Neural crest cell (in vitro differentiated cells): ENCODE measurements around the gene VPS4A. TPM values are rescaled to one million over a fixed set of nuclear protein-coding genes. Genes with fewer than 3 reads are reported as not detected.
"Not testable (repeated sequence)": the region's sequence is repeated elsewhere in the genome, so short reads cannot be mapped to it uniquely, and the experiment has no call there.

Experiments
- DNase-seq: peaks from one replicate; pipeline ENCODE4 v3.0.0; 2021; ENCODE audit warnings: low read depth, mixed read lengths, low spot score
- H3K27ac Mint-ChIP-seq: one replicate; pipeline ENCODE4 v1.8.0; 2021; ENCODE audit warnings: mild to moderate bottlenecking, mixed read lengths; ENCODE audit not compliant: unreplicated experiment
- H3K27me3 Mint-ChIP-seq: 2 replicates; pipeline ENCODE4 v1.8.0; 2021; ENCODE audit warnings: low read depth, mild to moderate bottlenecking, mixed read lengths
- H3K36me3 Mint-ChIP-seq: 2 replicates; pipeline ENCODE4 v1.8.0; 2021; ENCODE audit warnings: low read depth, mild to moderate bottlenecking, mixed read lengths
- H3K4me1 Mint-ChIP-seq: 2 replicates; pipeline ENCODE4 v1.8.0; 2021; ENCODE audit warnings: mixed read lengths
- H3K4me3 Mint-ChIP-seq: one replicate; pipeline ENCODE4 v1.8.0; 2021; ENCODE audit warnings: mild to moderate bottlenecking, mixed read lengths
- H3K9me3 Mint-ChIP-seq: 2 replicates; pipeline ENCODE4 v1.8.0; 2021; ENCODE audit warnings: mixed read lengths
- CTCF ChIP-seq: fragments of 200-600 bp; sonication (generic); conservative IDR thresholded peaks from 2 replicates; pipeline ENCODE4 v1.5.0; 2021; ENCODE audit warnings: antibody characterized with exemption, mild to moderate bottlenecking
- total RNA-seq: library from RNA; stranded (reverse); gene quantifications from 2 replicates; pipeline ENCODE4 v1.2.1, GENCODE V29; 2021

The VPS4A gene
- total RNA-seq, 1 donor from 2014 or later = 35.3 TPM

GRCh38 chr16:69348222-69348621 lies 37.1 kb downstream of the VPS4A start:
- Mint-ChIP-seq H3K27ac (no peak overlapping the region), H3K36me3 (peaks cover 3% of the 10 kb centered on the region), H3K9me3 (no peaks in the 10 kb centered on the region), H3K4me1 (no peaks in the 10 kb centered on the region), H3K4me3 (no peak overlapping the region), H3K27me3 (no peaks in the 10 kb centered on the region)
- DNase-seq = no peak
- no peak for TF ChIP-seq CTCF

GRCh38 chr16:69349536-69349935 lies 38.4 kb downstream of the VPS4A start:
- Mint-ChIP-seq H3K4me3 (no peak overlapping the region), H3K9me3 (no peaks in the 10 kb centered on the region), H3K27me3 (no peaks in the 10 kb centered on the region), H3K36me3 (peaks cover 3% of the 10 kb centered on the region), H3K27ac (peak overlapping the region; percentile 81), H3K4me1 (no peaks in the 10 kb centered on the region)
- TF ChIP-seq CTCF = no peak
- no peak for DNase-seq

- H3K9me3 Mint-ChIP-seq = no peaks in the 10 kb centered on the region
- H3K36me3 Mint-ChIP-seq = peaks cover 6% of the 10 kb centered on the region
- H3K4me1 Mint-ChIP-seq = no peaks in the 10 kb centered on the region
- DNase-seq = no peak
- no peak overlapping the region for H3K27ac Mint-ChIP-seq
- no peak overlapping the region for H3K4me3 Mint-ChIP-seq
- TF ChIP-seq CTCF = no peak
- H3K27me3 Mint-ChIP-seq = no peaks in the 10 kb centered on the region
Measured at GRCh38 chr16:69350536-69351133, 39.5 kb downstream of the VPS4A start.

GRCh38 chr16:69351309-69352027 lies 40.3 kb downstream of the VPS4A start, which contains the start of gene TMED6:
TMED6 (minus strand) TSS chr16:69351786; CDS start chr16:69351753, 33 bp downstream.
- Mint-ChIP-seq H3K4me3 (no peak within 1 kb of the TSS), H3K9me3 (no peaks in the 10 kb centered on the region), H3K27ac (no peak within 1 kb of the TSS), H3K27me3 (no peaks in the 10 kb centered on the region), H3K4me1 (no peaks in the 10 kb centered on the region), H3K36me3 (peaks cover 7% of the 10 kb centered on the region)
- no peak for DNase-seq
- TF ChIP-seq CTCF = no peak

- H3K4me1 Mint-ChIP-seq, H3K9me3 Mint-ChIP-seq, H3K4me3 Mint-ChIP-seq, H3K27ac Mint-ChIP-seq, DNase-seq, H3K27me3 Mint-ChIP-seq: not testable (repeated sequence)
- H3K36me3 Mint-ChIP-seq = peaks cover 14% of the 10 kb centered on the region
Measured at GRCh38 chr16:69360070-69360469, 48.9 kb downstream of the VPS4A start.

- Mint-ChIP-seq H3K4me1 (no peaks in the 10 kb centered on the region), H3K27me3 (no peaks in the 10 kb centered on the region), H3K27ac (no peak overlapping the region), H3K36me3 (peaks cover 15% of the 10 kb centered on the region), H3K9me3 (no peaks in the 10 kb centered on the region), H3K4me3 (no peak overlapping the region)
- DNase-seq = no peak
- no peak for TF ChIP-seq CTCF
Measured at GRCh38 chr16:69363281-69363717, 52.1 kb downstream of the VPS4A start.
